AG08396 (cell line): Measurements from ENCODE around the gene TMIGD2.
"Not testable (repeated sequence)": the region's sequence is repeated elsewhere in the genome, so short reads cannot be mapped to it uniquely, and the experiment has no call there.

Experiments
- DNase-seq: peaks from one replicate; pipeline ENCODE4 v3.0.0; 2012; ENCODE audit warnings: low spot score, mixed read lengths

Gene TMIGD2

GRCh38 chr19:4302243-4302640 lies at the start of gene TMIGD2:
Gene TMIGD2 (minus strand): TSS chr19:4302389. CDS start chr19:4302385, 4 bp downstream.
- DNase-seq, result no peak

- DNase-seq, result no peak
Observed at GRCh38 chr19:4350726-4351125, 48.5 kb upstream of the TMIGD2 start.

GRCh38 chr19:4350111-4350510 lies 47.9 kb upstream of the TMIGD2 start:
- DNase-seq, result no peak

GRCh38 chr19:4349225-4349624 lies 47.0 kb upstream of the TMIGD2 start:
- not testable (repeated sequence) for DNase-seq

GRCh38 chr19:4347521-4347920 lies 45.3 kb upstream of the TMIGD2 start:
- no peak for DNase-seq

- DNase-seq, result no peak
Observed at GRCh38 chr19:4346020-4346383, 43.8 kb upstream of the TMIGD2 start.

GRCh38 chr19:4345342-4346019 lies 43.3 kb upstream of the TMIGD2 start:
- no peak for DNase-seq

GRCh38 chr19:4343370-4344307 lies 41.5 kb upstream of the TMIGD2 start, which contains the start of gene MPND:
Gene MPND (plus strand): TSS chr19:4343562. CDS start chr19:4343594, 32 bp downstream.
- DNase-seq, result peak; percentile 90

GRCh38 chr19:4342615-4343369 lies 40.6 kb upstream of the TMIGD2 start:
- peak; percentile 98 for DNase-seq

- DNase-seq, result no peak
Observed at GRCh38 chr19:4342314-4342614, 40.1 kb upstream of the TMIGD2 start.

- peak; percentile 8 for DNase-seq
Observed at GRCh38 chr19:4338441-4339355, 36.5 kb upstream of the TMIGD2 start, which contains the start of gene STAP2. Gene STAP2 (minus strand): TSS chr19:4338827. CDS start chr19:4338753, 74 bp downstream.

GRCh38 chr19:4337906-4338440 lies 35.8 kb upstream of the TMIGD2 start:
- DNase-seq, result peak; percentile 7

GRCh38 chr19:4334929-4335570 lies 32.9 kb upstream of the TMIGD2 start:
- DNase-seq, result no peak

GRCh38 chr19:4329858-4330257 lies 27.7 kb upstream of the TMIGD2 start:
- DNase-seq, result no peak

GRCh38 chr19:4328991-4329681 lies 26.9 kb upstream of the TMIGD2 start:
- DNase-seq, result not testable (repeated sequence)

- peak; percentile 98 for DNase-seq
Observed at GRCh38 chr19:4328243-4328990, 26.2 kb upstream of the TMIGD2 start.

GRCh38 chr19:4327877-4328242 lies 25.7 kb upstream of the TMIGD2 start:
- no peak for DNase-seq

GRCh38 chr19:4327252-4327876 lies 25.2 kb upstream of the TMIGD2 start:
- peak; percentile 69 for DNase-seq

- DNase-seq, result no peak
Observed at GRCh38 chr19:4326837-4327251, 24.7 kb upstream of the TMIGD2 start.
